SW480 (cell line): ENCODE results near the gene CAMSAP3.

Source experiments
- DNase-seq: peaks from one replicate; pipeline ENCODE4 v3.0.0-alpha.2; 2016; ENCODE audit warnings: low spot score

The CAMSAP3 gene

GRCh38 chr19:7612282-7613274, 16.9 kb downstream of the CAMSAP3 start:
- no peak for DNase-seq

- no peak for DNase-seq
Observed at GRCh38 chr19:7614859-7615741, 19.4 kb downstream of the CAMSAP3 start.

GRCh38 chr19:7617172-7617571, 21.5 kb downstream of the CAMSAP3 start:
- DNase-seq = no peak

GRCh38 chr19:7617735-7618134, 22.1 kb downstream of the CAMSAP3 start:
- DNase-seq = no peak

GRCh38 chr19:7618348-7618747, 22.7 kb downstream of the CAMSAP3 start:
- no peak for DNase-seq

GRCh38 chr19:7618771-7619510, 23.3 kb downstream of the CAMSAP3 start:
- no peak for DNase-seq

- DNase-seq = no peak
Observed at GRCh38 chr19:7619671-7620441, 24.2 kb downstream of the CAMSAP3 start.

- no peak for DNase-seq
Observed at GRCh38 chr19:7620442-7621412, 25.1 kb downstream of the CAMSAP3 start.

GRCh38 chr19:7622933-7623685, 27.4 kb downstream of the CAMSAP3 start:
- DNase-seq = no peak

GRCh38 chr19:7623725-7624603, 28.3 kb downstream of the CAMSAP3 start:
- DNase-seq = no peak

GRCh38 chr19:7624810-7625209, 29.1 kb downstream of the CAMSAP3 start:
- DNase-seq = no peak

GRCh38 chr19:7625763-7626372, 30.2 kb downstream of the CAMSAP3 start:
- no peak for DNase-seq

GRCh38 chr19:7627166-7627565, 31.5 kb downstream of the CAMSAP3 start:
- DNase-seq = no peak

GRCh38 chr19:7628589-7629311, 33.1 kb downstream of the CAMSAP3 start:
- no peak for DNase-seq

- peak; percentile 99 for DNase-seq
Observed at GRCh38 chr19:7629347-7630054, 33.8 kb downstream of the CAMSAP3 start, which contains the start of the genes PET100 and XAB2. TSS of gene PET100 (plus strand) at chr19:7629793. CDS start at chr19:7629834, 41 bp downstream. TSS of gene XAB2 (minus strand) at chr19:7629545. CDS start at chr19:7629527, 18 bp downstream.

- no peak for DNase-seq
Observed at GRCh38 chr19:7631577-7631976, 35.9 kb downstream of the CAMSAP3 start.
